Activated T-helper 1 cell treated with Interleukin-2 at 50 U/mL for 16 hours (primary cell): Measurements from ENCODE around the gene CARMIL1.

Experiments
- DNase-seq: peaks from one replicate; pipeline ENCODE4 v3.0.0-alpha.2; 2020; ENCODE audit warnings: low read depth

The CARMIL1 gene

DNA sequence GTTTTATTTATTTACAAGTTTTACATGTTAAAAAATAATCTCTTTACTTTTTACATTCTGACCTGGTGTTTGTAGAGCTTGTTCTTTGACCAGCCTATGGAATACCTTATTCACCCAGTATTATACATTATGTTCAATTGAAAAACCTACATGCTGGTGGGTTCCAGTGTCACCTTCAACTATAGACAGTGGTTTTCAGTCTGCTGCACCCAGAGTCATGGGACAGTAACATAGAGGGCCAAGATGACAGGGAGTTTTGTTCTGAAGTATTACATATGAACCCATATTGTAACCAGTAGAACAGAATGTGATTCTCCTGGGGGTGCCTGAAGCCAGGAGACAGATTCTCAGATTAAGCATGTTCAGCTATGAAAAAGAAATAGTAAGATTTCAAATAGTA lies 233.4 kb downstream of the CARMIL1 start:
- no peak for DNase-seq

DNA sequence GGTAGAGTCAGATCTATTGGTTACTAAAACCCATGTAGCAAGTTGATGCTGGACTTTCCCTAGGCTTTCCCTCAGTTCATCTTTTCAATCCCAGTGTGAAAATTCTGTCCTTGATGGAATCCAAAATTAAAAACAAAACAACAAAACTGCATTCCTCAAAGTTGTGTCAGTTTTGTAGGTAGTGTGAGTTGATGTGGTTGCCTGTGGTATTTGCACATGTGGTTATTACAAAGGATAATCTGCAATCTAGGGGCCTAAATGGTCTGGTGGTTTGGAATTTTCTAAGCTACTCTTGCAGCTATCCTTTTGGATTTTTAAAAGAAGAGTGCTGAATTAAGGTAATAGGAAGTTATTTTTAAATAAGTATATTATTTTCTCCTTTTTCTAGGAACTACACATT lies 240.7 kb downstream of the CARMIL1 start:
- no peak for DNase-seq

DNA sequence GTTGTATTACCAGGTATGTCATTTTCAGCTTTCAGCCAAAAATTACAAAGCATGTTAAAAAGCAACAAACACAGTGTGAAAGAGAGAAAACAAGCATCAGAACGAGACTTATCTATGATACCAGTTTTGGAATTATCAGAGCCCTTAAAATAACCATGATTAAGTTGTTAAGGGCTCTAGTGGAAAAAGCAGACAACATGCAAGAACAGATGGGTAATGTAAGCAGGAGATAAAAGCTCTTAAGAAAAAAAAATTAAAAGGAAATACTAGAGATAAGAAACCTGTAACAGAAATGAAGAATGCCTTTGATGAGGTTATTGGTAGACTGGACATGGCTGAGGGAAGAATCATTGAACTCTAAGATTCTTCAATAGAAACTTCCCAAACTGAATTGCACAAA lies 245.4 kb downstream of the CARMIL1 start:
- no peak for DNase-seq

DNA sequence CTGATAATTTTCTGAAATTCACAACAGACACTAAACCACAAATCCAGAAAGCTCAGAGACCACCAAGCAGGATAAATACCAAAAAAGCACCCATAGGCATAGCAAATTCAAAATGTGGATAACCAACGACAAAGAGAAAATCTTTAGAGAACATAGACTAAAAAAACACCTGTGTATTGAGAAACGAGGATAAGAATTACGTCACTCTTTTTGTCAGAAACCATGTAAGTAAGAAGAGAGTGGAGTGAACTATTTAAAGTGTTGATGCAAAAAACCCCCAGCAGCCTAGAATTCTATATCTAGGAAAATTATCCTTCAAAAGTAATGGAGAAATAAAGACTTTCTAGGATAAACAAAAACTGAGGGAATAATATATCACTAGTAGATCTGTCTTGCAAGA lies 245.9 kb downstream of the CARMIL1 start:
- DNase-seq: no peak

DNA sequence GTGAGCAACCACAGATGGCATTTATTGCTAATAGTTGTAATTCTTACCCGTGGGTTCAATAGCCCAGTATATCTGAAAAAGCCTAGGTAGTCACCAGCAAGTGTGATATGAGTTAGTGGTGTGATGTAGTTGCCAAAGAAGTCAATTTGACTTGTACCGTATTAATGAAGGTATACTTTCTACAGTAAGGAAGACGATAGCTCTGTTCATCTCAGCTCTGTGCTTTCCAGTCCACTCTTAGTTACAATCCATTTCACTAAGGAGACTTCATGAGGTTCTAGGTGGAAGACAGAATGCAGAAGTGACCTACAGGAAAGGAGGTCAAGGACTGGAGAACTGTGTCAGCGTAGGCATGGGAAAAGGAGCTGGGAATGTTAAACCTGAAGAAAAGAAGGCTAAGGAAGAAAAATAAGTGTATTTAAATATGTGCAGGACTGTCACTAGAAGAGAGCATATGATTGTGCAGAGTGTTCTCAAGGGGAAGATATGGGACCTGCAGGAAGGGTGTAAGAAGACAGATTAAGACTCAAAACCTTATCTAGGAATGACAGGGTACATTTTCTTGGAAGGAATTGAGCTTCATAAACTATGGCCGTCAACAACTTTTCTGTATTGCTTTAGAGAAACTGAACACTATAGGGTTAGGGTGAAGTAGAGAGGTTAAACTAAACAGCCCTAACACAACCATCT lies 255.9 kb downstream of the CARMIL1 start:
- no peak for DNase-seq

DNA sequence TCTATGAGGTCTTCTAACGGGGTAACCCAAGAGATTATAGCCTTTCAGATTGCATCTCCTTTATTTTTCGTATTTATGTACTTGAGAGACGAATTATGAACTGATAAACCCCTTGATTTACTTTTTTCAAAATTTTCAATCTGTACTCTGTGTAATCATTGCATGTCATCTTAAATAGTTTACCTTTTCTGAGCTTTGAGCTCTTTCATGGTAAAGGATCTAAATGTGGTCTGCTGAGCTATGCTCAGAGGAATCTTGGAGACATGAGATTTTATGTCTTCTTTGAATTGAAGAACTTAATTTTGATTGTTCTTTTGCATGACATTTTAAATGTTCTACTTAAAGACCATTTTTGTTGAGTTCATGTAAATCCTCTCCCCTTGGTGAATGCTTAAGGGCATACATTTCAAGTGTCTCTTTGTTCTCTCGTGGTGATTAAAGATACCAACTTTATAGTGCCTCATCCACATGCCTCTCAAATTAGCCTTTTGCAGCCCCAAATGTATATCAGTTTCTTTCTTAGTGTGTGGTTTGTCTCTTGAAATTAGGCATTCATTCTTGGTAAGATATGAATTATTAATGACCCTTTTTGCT lies 256.6 kb downstream of the CARMIL1 start:
- no peak for DNase-seq

DNA sequence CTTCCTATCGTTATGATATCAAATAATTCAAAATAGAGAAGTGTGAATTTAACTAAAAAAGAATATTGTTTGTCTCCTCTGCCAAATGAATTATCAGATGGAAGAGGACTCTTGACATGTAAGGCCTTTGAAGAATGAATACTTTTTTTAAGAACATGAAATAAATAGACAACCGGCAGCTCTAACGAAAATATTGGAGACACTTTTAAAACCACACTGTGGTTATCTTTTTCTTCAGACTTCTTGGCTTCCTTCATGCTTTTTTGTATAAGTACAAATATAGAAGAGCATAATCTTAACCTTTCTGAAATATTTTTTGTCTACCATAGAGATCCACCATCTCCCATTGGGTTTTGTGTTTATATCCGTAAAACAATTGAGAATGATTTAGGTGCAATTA lies 257.6 kb downstream of the CARMIL1 start:
- no peak for DNase-seq

DNA sequence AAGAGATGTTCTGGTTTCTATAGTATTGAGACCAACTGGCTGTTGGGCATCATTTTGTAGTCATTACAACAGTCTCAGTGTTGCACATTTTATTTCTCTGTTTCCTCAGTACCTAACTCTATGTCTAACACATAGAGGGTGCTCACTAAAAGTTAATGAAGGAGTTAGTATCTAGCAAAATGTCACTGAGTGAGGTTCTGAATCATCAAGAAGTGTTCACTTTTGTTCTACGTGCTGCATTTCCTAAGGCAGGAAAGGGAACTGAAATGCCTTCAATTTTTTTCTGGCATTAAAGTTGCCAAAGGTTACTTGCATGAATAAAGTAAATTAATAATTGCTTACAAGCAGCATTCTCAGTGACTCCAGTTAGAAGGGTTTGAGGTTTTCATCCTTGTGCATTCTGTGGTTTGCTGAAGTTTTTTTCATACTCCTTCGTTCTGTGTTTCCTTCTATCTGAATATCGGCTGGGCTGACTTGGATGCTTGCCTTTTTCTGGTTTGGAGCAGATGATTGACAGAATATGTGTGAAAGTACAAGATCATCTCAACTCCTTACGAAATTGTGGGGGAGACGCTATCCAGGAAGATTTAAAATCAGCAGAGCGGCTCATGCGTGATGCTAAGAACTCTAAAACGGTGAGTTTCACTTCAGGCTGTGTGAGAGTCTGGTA lies 258.3 kb downstream of the CARMIL1 start:
- DNase-seq: no peak

DNA sequence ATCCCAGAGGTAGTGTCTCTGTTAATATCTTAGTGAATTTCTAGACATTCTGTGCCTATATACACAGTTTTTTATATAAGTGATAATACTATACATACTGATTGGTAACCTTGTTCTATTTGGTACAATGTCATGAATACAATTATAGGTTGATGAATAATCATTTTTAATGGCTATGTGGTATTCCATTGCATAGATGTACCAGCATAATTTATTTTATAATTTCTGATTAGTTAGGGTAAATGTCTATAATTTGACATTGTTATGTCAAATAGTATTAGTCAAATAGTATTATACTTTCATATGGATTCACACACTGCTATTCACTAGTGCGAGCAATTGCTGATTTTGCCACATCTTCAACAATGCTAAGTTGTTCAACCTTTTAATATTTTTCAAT lies 262.1 kb downstream of the CARMIL1 start:
- DNase-seq: no peak

DNA sequence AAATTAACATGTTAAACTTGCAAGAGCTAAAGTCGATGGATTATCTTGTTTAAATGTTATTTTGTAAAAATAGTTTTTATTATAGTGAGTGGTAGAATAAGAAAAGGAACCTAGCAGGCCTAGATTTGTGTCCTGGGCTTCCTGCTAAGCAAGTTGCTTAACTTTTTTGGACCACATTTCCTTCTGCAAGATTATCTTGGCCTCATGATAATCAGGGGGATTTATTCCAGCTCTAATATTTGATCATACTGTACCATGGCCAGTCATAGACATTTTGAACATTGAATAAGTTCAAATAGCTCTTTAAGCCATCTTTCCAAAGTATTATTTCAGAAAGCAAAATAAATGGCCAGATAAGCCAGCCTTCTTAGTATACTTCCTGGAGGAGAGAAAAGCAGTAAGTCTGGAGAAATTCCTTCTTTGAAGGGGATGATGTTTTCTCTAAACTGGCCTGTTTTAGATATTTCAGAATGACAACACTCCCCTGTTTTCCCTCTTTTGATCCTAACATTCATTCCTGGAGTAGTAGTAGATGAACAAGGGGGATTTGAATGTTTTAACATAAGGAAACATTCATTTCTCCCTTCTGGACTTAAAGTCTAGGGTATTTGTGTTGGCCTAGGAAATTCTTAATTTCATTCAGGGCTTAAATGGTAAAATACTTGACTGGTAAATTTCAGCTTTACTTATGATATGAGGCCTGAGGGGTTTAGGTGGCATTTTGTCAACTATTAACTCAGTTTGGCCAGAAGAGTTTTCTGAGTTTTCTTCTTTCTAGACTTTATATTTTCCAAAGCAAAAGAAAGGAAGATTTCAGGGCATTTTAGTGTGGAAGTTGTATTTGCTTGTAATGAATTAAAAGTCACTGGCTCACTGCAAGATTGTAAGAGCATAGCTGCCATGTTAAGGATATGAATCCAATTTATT lies 264.1 kb downstream of the CARMIL1 start:
- no peak for DNase-seq

DNA sequence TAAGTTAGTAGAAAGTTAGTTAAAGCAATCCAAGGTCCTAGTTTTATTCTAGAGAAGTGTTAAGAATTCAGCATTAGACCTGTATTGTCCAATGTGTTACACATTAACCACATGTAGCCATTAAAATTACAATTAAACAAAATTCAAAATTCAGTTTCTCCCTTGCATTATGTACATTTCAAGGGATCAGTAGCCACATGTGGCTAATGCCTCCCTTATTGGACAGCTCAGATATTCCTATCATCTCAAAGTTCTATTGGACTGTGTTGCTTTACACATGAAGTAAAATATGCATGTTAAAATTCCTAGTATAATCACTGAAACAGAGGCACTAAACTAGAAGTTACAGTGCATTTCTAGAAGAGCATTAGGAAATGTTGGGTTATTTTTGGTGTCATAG lies 265.7 kb downstream of the CARMIL1 start:
- no peak for DNase-seq

DNA sequence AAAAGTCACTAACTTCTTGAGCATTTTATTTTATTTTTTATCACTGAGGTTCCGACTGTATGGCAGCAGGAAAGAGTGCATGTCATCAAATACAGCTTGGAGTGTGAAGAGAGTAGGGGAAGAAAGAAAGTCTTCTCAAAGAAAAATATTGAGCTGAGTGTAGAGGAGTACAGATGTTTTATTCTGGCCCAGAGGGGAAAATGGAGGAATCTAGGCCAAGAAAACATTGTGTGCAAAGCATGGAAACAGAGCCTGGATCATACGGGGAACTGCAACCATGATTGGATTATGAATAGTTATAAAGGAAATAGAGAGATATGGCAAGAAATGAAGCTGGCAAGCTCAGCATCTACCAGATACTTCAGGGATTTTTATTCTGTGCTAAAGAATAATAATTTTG lies 268.6 kb downstream of the CARMIL1 start:
- no peak for DNase-seq

DNA sequence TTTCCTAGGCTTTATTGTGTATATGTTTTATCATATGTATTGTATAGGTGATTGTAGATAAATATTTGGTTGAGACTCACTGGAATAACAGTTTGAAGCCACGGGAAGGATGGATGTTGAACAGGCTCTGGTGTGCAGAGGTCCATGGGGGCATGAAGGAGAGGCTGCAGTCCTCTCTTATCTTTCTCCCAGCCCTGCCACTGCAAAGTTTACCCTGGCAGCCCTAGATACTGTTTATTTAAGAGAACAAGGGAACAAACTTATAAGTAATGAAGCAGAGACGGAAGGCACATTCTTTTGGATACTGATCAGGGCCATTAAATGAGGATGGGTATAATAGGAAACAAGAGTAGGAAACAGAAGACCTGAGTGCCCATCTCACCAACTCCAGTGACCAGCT lies 269.3 kb downstream of the CARMIL1 start:
- no peak for DNase-seq

DNA sequence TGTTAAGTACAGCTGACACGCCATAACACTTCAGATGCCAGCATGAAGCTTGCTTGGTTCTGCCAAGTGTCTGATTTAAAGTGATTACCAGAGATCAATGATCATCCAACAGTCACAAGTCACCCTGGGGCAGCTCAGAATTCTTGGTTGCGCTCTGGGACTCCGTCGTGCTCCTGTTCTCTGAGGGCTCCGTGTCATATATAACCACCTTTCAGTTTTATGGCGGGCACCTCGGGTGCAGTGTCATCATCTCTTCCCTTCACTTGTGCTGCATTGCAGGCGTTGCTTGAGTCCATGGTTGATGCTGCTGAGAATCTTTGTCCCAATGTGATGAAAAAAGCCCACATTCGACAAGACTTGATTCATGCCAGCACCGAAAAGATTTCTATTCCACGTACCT lies 271.5 kb downstream of the CARMIL1 start:
- no peak for DNase-seq

DNA sequence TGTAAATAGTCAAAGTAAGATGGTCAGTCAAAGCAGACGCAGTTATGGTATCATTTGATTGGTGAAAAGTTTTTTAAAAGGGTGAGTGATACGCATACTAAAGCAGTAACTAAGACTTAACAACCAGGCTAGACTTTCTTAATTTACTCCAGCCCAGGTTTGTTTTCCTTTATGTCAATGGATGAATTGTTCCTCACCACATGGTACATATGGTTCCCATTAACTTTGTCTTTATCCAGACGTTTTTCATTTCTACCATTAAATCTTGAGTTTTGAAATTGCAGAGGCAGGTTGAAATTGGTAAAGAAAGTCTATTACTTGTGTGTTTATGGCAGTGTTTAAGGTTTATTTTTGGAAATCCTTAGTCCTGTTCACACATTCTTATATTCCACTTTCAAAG lies 274.3 kb downstream of the CARMIL1 start:
- DNase-seq: no peak

DNA sequence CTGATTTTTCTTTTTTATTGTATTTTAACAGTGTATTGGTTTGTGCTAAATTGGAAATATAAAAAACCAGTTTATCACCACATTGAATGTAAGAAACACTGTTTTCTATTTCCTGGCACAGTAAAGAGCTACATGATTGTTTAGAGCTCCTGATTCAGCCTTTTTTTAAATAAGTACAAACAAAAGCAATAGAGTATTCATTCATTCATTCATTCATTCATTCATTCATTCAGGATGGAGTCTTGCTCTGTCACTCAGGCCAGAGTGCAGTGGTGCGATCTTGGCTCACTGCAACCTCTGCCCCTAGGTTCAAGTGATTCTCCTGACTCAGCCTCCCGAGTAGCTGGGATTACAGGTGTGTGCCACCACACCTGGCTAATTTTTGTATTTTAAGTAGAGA lies 276.0 kb downstream of the CARMIL1 start:
- no peak for DNase-seq

DNA sequence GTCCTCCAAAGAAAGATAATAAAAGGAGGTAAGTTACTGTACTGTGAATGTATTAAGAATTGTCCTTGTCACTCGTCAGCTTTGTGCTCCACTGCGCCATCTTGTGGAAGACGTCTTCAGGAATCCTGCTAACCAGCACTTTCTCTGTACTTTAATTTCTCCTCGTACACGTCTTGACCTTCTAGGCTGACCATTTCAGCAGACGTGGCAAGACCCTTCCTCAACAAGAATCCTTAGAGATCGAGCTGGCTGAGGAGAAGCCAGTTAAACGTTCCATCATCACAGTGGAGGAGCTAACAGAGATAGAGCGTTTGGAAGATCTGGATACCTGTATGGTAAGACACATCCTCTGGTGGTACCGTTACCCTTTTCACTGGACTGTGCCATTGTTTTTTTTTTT lies 277.3 kb downstream of the CARMIL1 start:
- DNase-seq: peak; percentile 52

DNA sequence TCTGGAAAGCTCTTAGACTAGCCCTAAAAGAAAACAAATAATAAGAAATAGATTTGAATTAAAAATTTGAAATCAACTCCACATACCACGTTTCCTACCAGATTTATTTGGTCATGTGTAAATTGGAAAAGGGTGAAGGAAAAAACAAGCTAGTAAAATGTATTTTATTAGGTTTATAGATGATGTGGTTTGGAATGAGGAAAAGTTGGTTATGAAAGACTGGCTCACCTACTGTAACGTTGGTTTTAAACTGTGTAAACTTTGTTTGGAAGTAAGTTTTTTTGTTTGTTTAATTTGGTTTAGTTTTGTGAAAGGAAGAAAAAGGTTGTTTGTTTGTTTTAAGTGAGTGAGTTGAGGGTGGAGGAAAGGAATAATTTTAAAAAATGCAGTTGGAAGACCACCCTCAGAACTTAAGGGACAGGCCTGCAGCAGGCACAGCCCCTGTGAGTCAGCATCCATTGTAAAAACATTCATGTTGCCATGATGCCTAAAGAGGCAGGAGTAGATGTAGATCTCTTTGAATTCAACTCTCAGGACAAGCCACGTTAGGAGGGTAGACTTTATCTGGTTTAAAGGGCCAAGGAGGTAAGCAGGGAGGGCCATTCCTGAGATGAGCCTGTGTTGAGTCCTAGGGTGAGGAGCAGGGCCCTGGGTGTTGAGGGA lies 279.1 kb downstream of the CARMIL1 start:
- DNase-seq: no peak

DNA sequence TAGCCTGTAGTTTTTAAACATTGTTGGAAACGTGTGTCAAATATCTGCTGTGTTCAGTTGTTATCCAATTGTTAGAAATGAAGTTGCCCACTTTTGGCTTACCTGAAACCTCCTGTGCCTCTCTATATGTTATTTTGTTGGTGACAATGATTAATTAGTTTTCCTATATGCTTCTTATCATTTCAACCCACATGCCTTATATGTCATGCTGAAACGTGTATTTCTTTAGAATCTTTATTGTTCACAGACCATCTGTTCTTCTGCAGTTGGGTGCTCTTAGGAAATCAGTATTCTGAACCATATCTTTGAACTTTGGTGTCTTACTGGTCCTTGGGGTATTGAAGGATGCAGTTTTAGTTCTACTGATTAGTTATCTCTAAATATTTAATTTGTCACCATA lies 281.7 kb downstream of the CARMIL1 start:
- no peak for DNase-seq

DNA sequence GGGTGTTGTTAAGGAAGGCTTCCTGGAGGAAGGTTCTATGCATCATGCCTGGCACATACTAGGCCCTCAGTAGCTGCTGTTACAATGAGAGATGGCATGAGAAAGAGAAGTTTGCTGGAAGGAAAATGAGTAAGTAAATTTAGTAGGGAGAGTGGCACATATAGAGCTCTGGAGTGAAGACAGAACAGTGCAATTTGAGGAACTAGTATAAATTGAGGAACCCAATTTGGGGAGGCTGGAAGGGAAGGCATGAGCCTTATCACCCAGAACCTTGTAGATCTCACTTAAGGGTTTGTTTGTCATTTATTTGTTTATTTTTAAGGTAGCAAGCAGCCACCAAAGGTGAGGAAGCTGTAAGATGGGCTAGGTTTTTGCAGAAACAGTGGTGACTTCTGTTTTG lies 285.8 kb downstream of the CARMIL1 start:
- DNase-seq: no peak

DNA sequence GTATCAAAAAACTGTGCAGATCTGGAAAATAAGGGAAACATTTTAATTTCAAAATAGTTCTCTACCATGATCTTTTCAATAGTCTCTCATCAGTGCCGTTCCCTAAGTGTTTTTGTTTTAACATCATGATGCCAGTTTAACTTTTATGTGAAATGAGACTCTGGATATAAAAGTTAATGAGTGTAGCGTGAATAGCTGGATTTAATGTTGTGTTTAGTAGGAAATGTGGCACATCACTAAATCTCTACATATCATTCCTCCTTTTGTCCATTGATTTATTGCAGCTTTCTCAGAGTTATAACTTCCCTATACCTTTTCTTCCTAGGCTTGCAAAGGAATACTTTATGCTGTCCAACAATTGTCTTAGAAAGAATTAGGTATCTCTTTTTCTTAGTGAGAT lies 291.4 kb downstream of the CARMIL1 start:
- no peak for DNase-seq

DNA sequence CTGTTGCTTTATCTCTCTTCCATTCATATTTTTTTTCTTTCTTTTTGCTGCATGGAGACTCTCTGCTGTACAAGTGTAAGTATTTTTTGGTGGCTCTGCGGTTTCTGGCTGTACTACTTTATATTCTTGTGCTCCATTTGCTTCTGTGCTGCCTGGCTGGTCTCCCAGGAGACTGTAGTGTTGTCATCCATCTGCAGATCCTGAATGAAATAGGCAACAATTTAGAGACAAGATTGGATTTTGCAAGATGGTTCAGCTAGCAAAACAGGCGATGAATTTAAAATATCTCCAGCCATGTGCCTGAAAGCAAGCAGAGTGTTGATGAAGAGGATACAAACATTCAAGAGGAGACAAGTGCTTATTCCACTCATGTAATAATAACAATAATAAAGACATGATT lies 297.7 kb downstream of the CARMIL1 start:
- DNase-seq: no peak
